Liver (tissue), 9 donors: ENCODE data around the gene ZNF831. TPM values are rescaled to one million over a fixed set of nuclear protein-coding genes. Genes with fewer than 3 reads are reported as not detected.

ENCODE experiments used
- DNase-seq: peaks from one replicate; pipeline ENCODE4 v3.0.0-alpha.2; 2017; ENCODE audit warnings: low spot score
- H3K27ac ChIP-seq, 2 donors: one replicate each; pipeline ENCODE4 v1.7.0; 2013; ENCODE audit warnings: inconsistent platforms in 2 of 2, low read length in 2 of 2, control low read depth in 1 of 2, low read depth in 1 of 2, mild to moderate bottlenecking in 1 of 2
- H3K27me3 ChIP-seq, 4 donors: one replicate each; pipeline versions ENCODE4 v1.6.1 to v1.7.0; 2013; ENCODE audit warnings: low read length in 3 of 4, inconsistent platforms in 1 of 4, mild to moderate bottlenecking in 1 of 4, moderate library complexity in 1 of 4; ENCODE audit not compliant: control insufficient read depth in 4 of 4, insufficient read depth in 4 of 4
- H3K36me3 ChIP-seq, 4 donors: one replicate each; pipeline versions ENCODE4 v1.6.1 to v1.7.0; 2013; ENCODE audit warnings: low read length in 3 of 4, mild to moderate bottlenecking in 3 of 4, low read depth in 1 of 4, moderate library complexity in 1 of 4; ENCODE audit not compliant: control insufficient read depth in 4 of 4, insufficient read depth in 3 of 4
- H3K4me1 ChIP-seq, 4 donors: one replicate each; pipeline versions ENCODE4 v1.6.1 to v1.7.0; 2013; ENCODE audit warnings: low read length in 3 of 4, mild to moderate bottlenecking in 3 of 4, moderate library complexity in 1 of 4; ENCODE audit not compliant: control insufficient read depth in 4 of 4, insufficient read depth in 4 of 4
- H3K4me3 ChIP-seq, 3 donors: one replicate each; pipeline versions ENCODE4 v1.6.1 to v1.7.0; 2013; ENCODE audit warnings: low read length in 3 of 3, control low read depth in 1 of 3, low read depth in 1 of 3, mild to moderate bottlenecking in 1 of 3
- H3K9ac ChIP-seq, 2 donors: one replicate each; pipeline ENCODE4 v1.7.0; 2013; ENCODE audit warnings: low read length in 2 of 2, mild to moderate bottlenecking in 2 of 2, moderate library complexity in 2 of 2, control low read depth in 1 of 2, low read depth in 1 of 2
- H3K9me3 ChIP-seq, 4 donors: one replicate each; pipeline versions ENCODE4 v1.6.1 to v1.7.0; 2013; ENCODE audit warnings: low read length in 3 of 4; ENCODE audit not compliant: control insufficient read depth in 4 of 4
- EGR1 ChIP-seq, 2 donors: IDR thresholded peaks; 2 replicates each; pipeline ENCODE4 v1.6.1; 2016 to 2018; ENCODE audit warnings: antibody characterized with exemption in 2 of 2, low read depth in 2 of 2
- FOXA1 ChIP-seq: IDR thresholded peaks from 2 replicates; pipeline ENCODE4 v1.6.1; 2016; ENCODE audit warnings: antibody characterized with exemption
- FOXA2 ChIP-seq: IDR thresholded peaks from 2 replicates; pipeline ENCODE4 v1.6.1; 2016; ENCODE audit warnings: antibody characterized with exemption
- GABPA ChIP-seq, 2 donors: IDR thresholded peaks in 1 of 2; conservative IDR thresholded peaks in 1 of 2; 2 replicates each; pipeline ENCODE4 v1.6.1; 2016; ENCODE audit warnings: antibody characterized with exemption in 2 of 2, mild to moderate bottlenecking in 1 of 2, moderate library complexity in 1 of 2
- HNF4A ChIP-seq, 2 donors: conservative IDR thresholded peaks; 2 replicates each; pipeline ENCODE4 v1.6.1; 2016; ENCODE audit warnings: antibody characterized with exemption in 2 of 2, mild to moderate bottlenecking in 2 of 2
- HNF4G ChIP-seq: IDR thresholded peaks from 2 replicates; pipeline ENCODE4 v1.6.1; 2016; ENCODE audit warnings: antibody characterized with exemption
- JUND ChIP-seq, 2 donors: IDR thresholded peaks; 2 replicates each; pipeline ENCODE4 v1.6.1; 2016; ENCODE audit warnings: antibody characterized with exemption in 2 of 2
- NR2F2 ChIP-seq: IDR thresholded peaks from 2 replicates; pipeline ENCODE4 v1.6.1; 2016; ENCODE audit warnings: antibody characterized with exemption
- RAD21 ChIP-seq, 2 donors: IDR thresholded peaks; 2 replicates each; pipeline ENCODE4 v1.6.1; 2016; ENCODE audit warnings: antibody characterized with exemption in 2 of 2, mild to moderate bottlenecking in 2 of 2
- RXRA ChIP-seq, 2 donors: IDR thresholded peaks; 2 replicates each; pipeline ENCODE4 v1.6.1; 2017 to 2018; ENCODE audit warnings: antibody characterized with exemption in 2 of 2, mild to moderate bottlenecking in 1 of 2
- SP1 ChIP-seq: IDR thresholded peaks from 2 replicates; pipeline ENCODE4 v1.6.1; 2018; ENCODE audit warnings: antibody characterized with exemption, mild to moderate bottlenecking
- YY1 ChIP-seq: IDR thresholded peaks from 2 replicates; pipeline ENCODE4 v1.6.1; 2016; ENCODE audit warnings: antibody characterized with exemption, mild to moderate bottlenecking
- WGBS: extraction: QIAGEN DNeasy Blood & Tissue Kit; methylation state at CpG from one replicate; pipeline ENCODE4 v1.1.7; 2013; 5-methylcytosine and 5-hydroxymethylcytosine counted together
- polyA plus RNA-seq, 2 donors: library from polyadenylated mRNA; stranded (reverse) in 1 of 2; unstranded in 1 of 2; fragments of 200-250 nt in 1 of 2; fragments of >200 nt in 1 of 2; fragmentation: Nextera tagmentation in 1 of 2; extraction: Ambion mirVana in 1 of 2; gene quantifications; one replicate each; pipeline versions ENCODE4 v1.2.1 to v1.2.3, GENCODE V29; 2013 to 2015
- total RNA-seq, 2 donors: library from RNA; depleted of rRNA; stranded (reverse); fragments of >200 nt; gene quantifications; one replicate each; pipeline ENCODE4 v1.2.3, GENCODE V29; 2014
- TF ChIP-seq, protein P1 (sequence below): IDR thresholded peaks from 2 replicates; pipeline ENCODE4 v1.6.1; 2016; ENCODE audit warnings: antibody characterized with exemption
- TF ChIP-seq, protein P2 (sequence below): IDR thresholded peaks from 2 replicates; pipeline ENCODE4 v1.6.1; 2016; ENCODE audit warnings: antibody characterized with exemption, mild to moderate bottlenecking
- TF ChIP-seq, protein P3 (sequence below): IDR thresholded peaks from 2 replicates; pipeline ENCODE4 v1.6.1; 2016; ENCODE audit warnings: antibody characterized with exemption
- TF ChIP-seq, protein P4 (sequence below): fragments of 150-350 bp; IDR thresholded peaks from 2 replicates; pipeline ENCODE4 v1.5.1; 2017; ENCODE audit warnings: improper control_type of control experiment, low read depth, low read length; ENCODE audit not compliant: missing input control
- TF ChIP-seq, protein P5 (sequence below): IDR thresholded peaks from 2 replicates; pipeline ENCODE4 v1.6.1; 2016; ENCODE audit warnings: antibody characterized with exemption
- donor health status: healthy.
- donor health status: healthy.
- donor health status: healthy.
- donor health status: healthy.
- donor health status: healthy.

Gene ZNF831
- total and polyA plus RNA-seq, 4 donors, result 0.06 to 0.75 (median 0.13) TPM

DNA sequence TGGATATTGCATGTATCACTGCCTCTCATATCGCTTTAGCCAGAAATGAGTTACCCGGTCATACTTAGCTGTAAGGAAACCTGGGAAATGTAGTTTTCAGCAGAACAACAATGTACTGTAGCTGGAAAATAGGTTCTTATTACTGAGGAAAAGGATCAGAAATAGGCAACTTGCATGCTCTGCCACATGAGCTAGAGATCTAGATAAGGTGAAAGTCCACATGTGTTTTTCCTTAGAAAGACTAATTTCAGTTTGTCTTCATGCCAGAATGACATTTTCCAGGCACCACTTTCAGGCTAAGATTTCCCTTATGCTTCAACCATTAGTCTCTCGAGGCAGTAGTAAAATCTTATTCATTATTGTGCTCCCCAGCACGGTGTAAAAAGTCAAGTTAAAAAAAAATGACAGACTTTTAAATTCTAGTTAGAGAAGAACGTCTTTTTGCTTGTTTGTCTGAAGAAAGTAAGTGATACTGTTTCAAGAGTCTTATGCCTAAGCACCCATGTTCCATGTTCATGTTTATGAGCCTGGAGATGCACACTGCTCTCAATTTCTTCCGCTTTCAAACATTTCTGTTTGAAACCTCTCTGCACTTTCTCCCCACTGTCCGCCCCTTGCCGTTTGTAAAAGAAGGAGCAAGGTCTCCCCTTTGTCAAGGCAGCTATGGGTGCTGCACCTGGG, 67.6 kb downstream of the ZNF831 start:
- Histone ChIP-seq H3K36me3 (no peaks in the 10 kb centered on the region), H3K4me3 (no peak overlapping the region), H3K27ac (no peak overlapping the region), H3K9me3 (no peaks in the 10 kb centered on the region), H3K4me1 (no peaks in the 10 kb centered on the region), H3K27me3 (peaks cover 0 to 3% (median under 1%) of the 10 kb centered on the region in 4 donors), H3K9ac (no peak overlapping the region)
- no peak for TF ChIP-seq JUND (IDR thresholded peaks at IDR 0.05)
- TF ChIP-seq, protein P1, sequence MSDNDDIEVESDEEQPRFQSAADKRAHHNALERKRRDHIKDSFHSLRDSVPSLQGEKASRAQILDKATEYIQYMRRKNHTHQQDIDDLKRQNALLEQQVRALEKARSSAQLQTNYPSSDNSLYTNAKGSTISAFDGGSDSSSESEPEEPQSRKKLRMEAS, result no peak
- TF ChIP-seq, protein P2, sequence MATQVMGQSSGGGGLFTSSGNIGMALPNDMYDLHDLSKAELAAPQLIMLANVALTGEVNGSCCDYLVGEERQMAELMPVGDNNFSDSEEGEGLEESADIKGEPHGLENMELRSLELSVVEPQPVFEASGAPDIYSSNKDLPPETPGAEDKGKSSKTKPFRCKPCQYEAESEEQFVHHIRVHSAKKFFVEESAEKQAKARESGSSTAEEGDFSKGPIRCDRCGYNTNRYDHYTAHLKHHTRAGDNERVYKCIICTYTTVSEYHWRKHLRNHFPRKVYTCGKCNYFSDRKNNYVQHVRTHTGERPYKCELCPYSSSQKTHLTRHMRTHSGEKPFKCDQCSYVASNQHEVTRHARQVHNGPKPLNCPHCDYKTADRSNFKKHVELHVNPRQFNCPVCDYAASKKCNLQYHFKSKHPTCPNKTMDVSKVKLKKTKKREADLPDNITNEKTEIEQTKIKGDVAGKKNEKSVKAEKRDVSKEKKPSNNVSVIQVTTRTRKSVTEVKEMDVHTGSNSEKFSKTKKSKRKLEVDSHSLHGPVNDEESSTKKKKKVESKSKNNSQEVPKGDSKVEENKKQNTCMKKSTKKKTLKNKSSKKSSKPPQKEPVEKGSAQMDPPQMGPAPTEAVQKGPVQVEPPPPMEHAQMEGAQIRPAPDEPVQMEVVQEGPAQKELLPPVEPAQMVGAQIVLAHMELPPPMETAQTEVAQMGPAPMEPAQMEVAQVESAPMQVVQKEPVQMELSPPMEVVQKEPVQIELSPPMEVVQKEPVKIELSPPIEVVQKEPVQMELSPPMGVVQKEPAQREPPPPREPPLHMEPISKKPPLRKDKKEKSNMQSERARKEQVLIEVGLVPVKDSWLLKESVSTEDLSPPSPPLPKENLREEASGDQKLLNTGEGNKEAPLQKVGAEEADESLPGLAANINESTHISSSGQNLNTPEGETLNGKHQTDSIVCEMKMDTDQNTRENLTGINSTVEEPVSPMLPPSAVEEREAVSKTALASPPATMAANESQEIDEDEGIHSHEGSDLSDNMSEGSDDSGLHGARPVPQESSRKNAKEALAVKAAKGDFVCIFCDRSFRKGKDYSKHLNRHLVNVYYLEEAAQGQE, result no peak
- TF ChIP-seq, protein P3, sequence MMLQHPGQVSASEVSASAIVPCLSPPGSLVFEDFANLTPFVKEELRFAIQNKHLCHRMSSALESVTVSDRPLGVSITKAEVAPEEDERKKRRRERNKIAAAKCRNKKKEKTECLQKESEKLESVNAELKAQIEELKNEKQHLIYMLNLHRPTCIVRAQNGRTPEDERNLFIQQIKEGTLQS, result no peak
- no peak for TF ChIP-seq SP1
- TF ChIP-seq RXRA (IDR thresholded peaks at IDR 0.05), result no peak
- no peak for TF ChIP-seq FOXA2
- TF ChIP-seq RAD21 (IDR thresholded peaks at IDR 0.05), result no peak
- TF ChIP-seq EGR1 (IDR thresholded peaks at IDR 0.05; ENCODE audit: low read depth in 2 of 2), result no peak
- no peak for TF ChIP-seq FOXA1
- TF ChIP-seq, protein P4, sequence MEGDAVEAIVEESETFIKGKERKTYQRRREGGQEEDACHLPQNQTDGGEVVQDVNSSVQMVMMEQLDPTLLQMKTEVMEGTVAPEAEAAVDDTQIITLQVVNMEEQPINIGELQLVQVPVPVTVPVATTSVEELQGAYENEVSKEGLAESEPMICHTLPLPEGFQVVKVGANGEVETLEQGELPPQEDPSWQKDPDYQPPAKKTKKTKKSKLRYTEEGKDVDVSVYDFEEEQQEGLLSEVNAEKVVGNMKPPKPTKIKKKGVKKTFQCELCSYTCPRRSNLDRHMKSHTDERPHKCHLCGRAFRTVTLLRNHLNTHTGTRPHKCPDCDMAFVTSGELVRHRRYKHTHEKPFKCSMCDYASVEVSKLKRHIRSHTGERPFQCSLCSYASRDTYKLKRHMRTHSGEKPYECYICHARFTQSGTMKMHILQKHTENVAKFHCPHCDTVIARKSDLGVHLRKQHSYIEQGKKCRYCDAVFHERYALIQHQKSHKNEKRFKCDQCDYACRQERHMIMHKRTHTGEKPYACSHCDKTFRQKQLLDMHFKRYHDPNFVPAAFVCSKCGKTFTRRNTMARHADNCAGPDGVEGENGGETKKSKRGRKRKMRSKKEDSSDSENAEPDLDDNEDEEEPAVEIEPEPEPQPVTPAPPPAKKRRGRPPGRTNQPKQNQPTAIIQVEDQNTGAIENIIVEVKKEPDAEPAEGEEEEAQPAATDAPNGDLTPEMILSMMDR, result no peak
- TF ChIP-seq HNF4G, result no peak
- no peak for TF ChIP-seq GABPA (IDR thresholded peaks at IDR 0.05 in 1 of 2, conservative IDR thresholded peaks at IDR 0.05 in 1 of 2)
- TF ChIP-seq HNF4A (conservative IDR thresholded peaks at IDR 0.05), result no peak
- TF ChIP-seq YY1, result no peak
- TF ChIP-seq NR2F2, result no peak
- TF ChIP-seq, protein P5, sequence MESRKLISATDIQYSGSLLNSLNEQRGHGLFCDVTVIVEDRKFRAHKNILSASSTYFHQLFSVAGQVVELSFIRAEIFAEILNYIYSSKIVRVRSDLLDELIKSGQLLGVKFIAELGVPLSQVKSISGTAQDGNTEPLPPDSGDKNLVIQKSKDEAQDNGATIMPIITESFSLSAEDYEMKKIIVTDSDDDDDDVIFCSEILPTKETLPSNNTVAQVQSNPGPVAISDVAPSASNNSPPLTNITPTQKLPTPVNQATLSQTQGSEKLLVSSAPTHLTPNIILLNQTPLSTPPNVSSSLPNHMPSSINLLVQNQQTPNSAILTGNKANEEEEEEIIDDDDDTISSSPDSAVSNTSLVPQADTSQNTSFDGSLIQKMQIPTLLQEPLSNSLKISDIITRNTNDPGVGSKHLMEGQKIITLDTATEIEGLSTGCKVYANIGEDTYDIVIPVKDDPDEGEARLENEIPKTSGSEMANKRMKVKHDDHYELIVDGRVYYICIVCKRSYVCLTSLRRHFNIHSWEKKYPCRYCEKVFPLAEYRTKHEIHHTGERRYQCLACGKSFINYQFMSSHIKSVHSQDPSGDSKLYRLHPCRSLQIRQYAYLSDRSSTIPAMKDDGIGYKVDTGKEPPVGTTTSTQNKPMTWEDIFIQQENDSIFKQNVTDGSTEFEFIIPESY, result no peak
- WGBS, result 66% methylated on average over 8 of the region's 8 CpGs
- no peak for DNase-seq
